Medulla oblongata (tissue), 1 donor: ENCODE data around the gene TNKS1BP1.
"Not testable (repeated sequence)": the region's sequence is repeated elsewhere in the genome, so short reads cannot be mapped to it uniquely, and the experiment has no call there.

Source experiments
- DNase-seq: peaks from one replicate; pipeline ENCODE4 v3.0.0-alpha.2; 2015; ENCODE audit errors: extremely low spot score

Gene TNKS1BP1, protein sequence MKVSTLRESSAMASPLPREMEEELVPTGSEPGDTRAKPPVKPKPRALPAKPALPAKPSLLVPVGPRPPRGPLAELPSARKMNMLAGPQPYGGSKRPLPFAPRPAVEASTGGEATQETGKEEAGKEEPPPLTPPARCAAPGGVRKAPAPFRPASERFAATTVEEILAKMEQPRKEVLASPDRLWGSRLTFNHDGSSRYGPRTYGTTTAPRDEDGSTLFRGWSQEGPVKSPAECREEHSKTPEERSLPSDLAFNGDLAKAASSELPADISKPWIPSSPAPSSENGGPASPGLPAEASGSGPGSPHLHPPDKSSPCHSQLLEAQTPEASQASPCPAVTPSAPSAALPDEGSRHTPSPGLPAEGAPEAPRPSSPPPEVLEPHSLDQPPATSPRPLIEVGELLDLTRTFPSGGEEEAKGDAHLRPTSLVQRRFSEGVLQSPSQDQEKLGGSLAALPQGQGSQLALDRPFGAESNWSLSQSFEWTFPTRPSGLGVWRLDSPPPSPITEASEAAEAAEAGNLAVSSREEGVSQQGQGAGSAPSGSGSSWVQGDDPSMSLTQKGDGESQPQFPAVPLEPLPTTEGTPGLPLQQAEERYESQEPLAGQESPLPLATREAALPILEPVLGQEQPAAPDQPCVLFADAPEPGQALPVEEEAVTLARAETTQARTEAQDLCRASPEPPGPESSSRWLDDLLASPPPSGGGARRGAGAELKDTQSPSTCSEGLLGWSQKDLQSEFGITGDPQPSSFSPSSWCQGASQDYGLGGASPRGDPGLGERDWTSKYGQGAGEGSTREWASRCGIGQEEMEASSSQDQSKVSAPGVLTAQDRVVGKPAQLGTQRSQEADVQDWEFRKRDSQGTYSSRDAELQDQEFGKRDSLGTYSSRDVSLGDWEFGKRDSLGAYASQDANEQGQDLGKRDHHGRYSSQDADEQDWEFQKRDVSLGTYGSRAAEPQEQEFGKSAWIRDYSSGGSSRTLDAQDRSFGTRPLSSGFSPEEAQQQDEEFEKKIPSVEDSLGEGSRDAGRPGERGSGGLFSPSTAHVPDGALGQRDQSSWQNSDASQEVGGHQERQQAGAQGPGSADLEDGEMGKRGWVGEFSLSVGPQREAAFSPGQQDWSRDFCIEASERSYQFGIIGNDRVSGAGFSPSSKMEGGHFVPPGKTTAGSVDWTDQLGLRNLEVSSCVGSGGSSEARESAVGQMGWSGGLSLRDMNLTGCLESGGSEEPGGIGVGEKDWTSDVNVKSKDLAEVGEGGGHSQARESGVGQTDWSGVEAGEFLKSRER (N-terminal part only)

DNA sequence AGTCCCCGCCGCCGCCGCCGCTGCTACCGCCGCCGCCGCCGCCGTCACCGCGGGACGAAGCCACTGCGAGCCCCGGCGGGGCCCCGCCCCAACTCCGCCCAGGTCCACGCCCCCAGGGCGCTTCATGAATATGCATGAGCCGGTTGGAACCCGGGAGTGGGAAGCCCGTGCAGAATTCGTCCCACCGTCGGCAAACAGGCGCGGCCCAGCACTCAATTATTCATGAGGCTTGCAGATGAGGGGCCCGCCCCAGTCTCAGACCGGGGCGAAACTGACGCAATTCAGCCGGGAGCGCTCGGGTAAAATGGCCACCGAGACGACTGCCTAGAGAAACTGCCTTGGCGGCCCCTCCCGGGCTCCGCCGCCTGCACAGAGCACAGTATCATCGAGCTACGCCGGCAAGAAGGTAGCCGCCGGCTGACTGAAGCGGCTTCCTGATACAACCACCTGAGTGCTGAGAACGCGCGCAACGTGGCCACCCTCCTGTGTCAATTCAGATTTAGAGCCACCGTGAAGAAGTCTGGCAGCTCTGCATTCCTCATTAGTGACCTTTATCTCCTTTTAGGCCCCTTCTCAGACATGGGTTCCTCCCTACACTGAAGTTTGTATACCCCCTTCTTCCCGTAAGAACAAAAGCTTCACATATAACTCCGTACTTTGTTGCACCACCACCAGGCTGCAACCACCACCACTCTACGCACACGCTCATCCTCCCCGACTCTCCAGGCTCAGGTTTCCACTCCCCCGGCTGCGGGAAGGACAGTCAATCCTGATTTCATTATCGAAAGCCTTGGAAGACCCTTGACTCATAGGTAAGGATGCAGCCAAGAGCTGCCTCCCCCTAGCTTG, at the start of gene TNKS1BP1:
TNKS1BP1 (minus strand) TSS at position 67 of the 849 bp plus-strand sequence. CDS start 3,067 bp downstream, outside the sequence.
- DNase-seq: peak; percentile 97

GRCh38 chr11:57373146-57373545, 48.4 kb upstream of the TNKS1BP1 start:
- DNase-seq: no peak

DNA sequence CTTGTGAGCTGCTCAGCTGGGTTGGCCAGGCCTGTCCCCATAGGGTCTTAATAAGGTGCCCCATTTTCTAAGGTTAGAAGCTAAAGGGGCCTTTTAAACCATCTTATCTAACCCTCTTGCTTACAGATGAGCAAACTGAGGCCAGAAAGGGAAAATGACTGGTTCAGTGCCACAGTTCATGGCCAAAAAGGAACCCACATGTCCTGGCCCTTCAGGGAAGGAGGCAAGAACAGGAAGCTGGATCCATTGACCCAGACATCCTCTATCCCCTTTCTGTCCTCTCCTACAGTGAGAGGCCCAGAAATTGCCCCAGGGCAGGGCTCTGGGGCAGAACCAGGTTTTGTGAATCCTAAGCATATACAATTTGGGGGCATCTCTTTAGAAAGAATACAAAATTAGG, 46.2 kb upstream of the TNKS1BP1 start:
- DNase-seq: no peak

DNA sequence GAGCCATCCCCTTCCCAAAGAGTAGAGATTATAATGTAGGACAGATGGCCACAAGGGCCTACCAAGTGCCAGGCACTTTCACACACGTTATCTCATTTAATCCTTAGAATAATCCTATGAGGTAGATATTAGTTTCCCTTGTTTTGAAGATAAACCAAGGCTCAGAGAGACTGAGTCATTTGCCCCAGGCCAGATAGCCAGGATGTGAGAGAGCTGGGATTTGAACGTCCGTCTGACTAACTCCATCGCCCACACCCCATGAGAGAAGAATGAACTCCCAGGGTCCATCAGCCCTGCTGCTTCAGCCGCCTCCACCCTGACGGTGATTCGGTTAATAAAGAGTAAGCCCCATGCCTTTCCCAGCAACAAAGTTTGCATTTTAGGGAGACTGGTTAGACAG, 45.5 kb upstream of the TNKS1BP1 start:
- no peak for DNase-seq

GRCh38 chr11:57368845-57369232, 44.1 kb upstream of the TNKS1BP1 start:
- DNase-seq: no peak

GRCh38 chr11:57368106-57368844, 43.5 kb upstream of the TNKS1BP1 start:
- DNase-seq: no peak

GRCh38 chr11:57364851-57365660, 40.3 kb upstream of the TNKS1BP1 start:
- DNase-seq: no peak

- no peak for DNase-seq
Observed at GRCh38 chr11:57363131-57364080, 38.7 kb upstream of the TNKS1BP1 start.

GRCh38 chr11:57361926-57362325, 37.2 kb upstream of the TNKS1BP1 start:
- DNase-seq: no peak

DNA sequence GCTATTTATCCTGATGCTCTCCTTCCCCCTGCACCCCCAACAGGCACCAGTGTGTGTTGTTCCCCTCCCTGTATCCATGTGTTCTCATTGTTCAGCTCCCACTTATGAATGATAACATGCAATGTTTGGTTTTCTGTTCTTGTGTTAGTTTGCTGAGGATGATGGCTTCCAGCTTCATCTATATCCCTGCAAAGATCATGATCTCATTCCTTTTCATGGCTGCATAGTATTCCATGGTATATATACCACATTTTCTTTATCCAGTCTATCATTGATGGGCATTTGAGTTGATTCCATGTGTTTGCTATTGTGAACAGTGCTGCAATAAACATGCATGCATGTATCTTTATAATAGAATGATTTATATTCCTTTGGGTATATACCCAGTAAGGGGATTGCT, 36.7 kb upstream of the TNKS1BP1 start:
- not testable (repeated sequence) for DNase-seq

- no peak for DNase-seq
Observed at GRCh38 chr11:57360991-57361390, 36.2 kb upstream of the TNKS1BP1 start.

DNA sequence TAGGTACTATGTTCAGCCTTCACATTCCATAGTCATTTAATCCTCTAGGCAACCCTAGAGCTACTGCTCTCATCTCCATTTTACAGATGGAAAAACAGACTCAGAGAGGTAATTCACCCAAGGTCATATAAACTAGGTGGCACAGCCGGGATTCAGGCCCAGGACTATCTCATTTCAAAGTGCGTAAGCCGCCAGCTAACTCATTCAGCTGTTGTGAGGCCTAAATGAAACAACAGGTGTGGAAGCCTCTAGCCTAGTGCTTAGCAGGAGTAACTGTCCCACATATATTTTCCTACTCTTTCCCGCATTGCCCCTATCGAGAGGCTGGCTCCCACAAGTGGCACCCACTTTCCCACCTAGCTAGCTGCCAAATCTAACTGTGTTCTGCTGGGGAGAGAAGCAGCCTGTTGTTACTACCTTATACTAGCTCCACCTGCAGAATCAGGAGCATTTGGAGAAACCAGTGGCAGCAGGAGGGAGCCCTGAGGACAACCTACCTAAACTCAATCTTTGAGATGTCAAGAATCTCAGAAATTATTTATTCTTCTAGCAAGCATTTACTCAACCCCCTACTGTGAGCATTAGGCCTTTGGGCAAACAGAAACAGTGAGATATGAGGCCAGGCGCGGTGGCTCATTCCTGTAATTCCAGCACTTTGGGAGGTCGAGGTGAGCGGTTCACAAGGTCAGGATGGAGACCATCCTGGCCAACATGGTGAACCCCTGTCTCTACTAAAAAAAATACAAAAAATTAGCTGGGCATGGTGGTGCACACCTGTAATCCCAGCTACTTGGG, 35.3 kb upstream of the TNKS1BP1 start:
- DNase-seq: no peak

DNA sequence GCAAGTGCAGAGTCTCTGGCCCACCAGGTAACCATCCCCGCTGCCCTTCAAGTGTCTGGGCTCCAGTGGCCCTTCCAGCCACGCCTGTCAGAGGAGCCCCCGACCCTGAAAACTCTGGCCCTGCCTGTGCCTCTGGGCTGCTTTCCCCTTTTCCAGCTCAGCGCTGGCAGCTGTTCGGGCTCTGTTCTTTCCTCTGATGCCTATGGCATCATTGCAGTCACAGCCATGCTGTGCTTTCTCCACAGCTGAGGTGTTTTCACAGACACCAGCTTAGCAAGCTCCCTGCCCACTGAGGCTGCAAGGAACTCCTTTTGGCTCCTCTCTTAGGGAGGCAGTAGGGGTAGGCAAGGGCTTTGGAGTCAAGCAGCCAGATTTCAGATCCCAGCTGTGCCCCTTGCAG, 34.6 kb upstream of the TNKS1BP1 start:
- no peak for DNase-seq

- DNase-seq: no peak
Observed at GRCh38 chr11:57358991-57359390, 34.2 kb upstream of the TNKS1BP1 start.

DNA sequence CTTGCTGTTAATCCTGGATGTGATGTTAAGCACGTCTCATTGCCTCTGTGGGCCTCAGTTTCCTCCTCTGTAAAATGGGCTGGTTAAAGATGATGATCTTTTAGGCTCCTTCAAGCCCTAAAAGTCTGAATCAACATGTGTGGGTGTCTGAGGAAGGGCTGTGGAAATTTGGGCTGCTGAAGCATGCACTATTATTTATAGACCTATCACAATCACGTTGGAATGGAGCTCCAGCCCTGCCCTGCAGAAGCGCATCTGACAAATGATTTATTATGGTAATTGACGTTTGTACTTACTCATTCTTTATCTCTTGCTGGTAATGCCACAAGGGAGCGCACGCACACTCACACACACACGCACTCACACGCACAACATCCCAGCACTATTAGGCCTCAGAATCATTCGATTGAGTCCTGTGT, 33.8 kb upstream of the TNKS1BP1 start:
- DNase-seq: no peak

DNA sequence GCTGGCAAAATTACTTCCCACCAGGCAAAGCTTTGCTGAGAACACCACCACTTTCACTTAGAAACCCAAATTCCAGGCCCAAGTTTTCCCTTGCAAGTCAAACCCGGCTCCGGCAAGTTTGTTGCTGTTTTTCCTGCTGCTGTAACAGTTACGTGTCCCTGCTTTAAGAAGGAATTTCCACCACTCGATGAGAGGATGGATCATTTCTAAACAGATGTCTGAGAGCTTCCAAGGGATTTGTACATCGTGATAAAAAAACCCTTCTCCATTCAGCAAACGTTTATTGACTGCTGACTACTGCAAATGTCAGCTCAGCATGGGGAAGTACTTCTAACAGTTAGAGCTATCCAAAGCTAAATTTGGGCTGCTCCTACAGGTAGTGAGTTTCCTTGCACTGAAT, 33.1 kb upstream of the TNKS1BP1 start:
- peak; percentile 9 for DNase-seq

- no peak for DNase-seq
Observed at GRCh38 chr11:57357310-57357709, 32.6 kb upstream of the TNKS1BP1 start.
